ENCODE results near the gene PKIB.

DNA sequence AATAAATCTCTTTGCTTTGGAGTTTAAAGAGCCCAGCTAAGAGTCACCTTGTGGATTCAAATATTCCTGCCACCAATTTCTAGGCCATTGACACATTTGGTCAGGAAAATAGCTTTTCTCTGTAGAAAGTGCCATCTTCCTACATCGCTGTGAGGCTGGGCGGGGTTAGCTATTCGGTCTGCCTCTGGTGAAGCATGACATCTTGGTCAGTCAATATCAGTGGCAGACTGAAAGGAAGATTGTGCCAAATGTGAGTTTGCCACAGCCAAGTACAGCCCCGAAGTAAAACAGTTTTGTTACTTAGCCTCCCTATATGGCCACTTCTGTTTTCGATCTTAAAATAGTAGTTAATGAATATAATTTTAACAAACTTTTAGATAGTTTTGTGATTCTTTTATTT is 103.9 kb downstream of the PKIB start:
- TF ChIP-seq, protein P1, sequence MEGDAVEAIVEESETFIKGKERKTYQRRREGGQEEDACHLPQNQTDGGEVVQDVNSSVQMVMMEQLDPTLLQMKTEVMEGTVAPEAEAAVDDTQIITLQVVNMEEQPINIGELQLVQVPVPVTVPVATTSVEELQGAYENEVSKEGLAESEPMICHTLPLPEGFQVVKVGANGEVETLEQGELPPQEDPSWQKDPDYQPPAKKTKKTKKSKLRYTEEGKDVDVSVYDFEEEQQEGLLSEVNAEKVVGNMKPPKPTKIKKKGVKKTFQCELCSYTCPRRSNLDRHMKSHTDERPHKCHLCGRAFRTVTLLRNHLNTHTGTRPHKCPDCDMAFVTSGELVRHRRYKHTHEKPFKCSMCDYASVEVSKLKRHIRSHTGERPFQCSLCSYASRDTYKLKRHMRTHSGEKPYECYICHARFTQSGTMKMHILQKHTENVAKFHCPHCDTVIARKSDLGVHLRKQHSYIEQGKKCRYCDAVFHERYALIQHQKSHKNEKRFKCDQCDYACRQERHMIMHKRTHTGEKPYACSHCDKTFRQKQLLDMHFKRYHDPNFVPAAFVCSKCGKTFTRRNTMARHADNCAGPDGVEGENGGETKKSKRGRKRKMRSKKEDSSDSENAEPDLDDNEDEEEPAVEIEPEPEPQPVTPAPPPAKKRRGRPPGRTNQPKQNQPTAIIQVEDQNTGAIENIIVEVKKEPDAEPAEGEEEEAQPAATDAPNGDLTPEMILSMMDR (IDR thresholded peaks at IDR 0.05) = no peak
- TF ChIP-seq POLR2A (IDR thresholded peaks at IDR 0.05) = no peak
- TF ChIP-seq EP300 (IDR thresholded peaks at IDR 0.05) = no peak

Data from ovary (tissue), 3 donors.